Liver (tissue), 9 donors: ENCODE results near the gene HEATR5A. TPM values are rescaled to one million over a fixed set of nuclear protein-coding genes. Genes with fewer than 3 reads are reported as not detected.

ENCODE experiments used
- DNase-seq: peaks from one replicate; pipeline ENCODE4 v3.0.0-alpha.2; 2017; ENCODE audit warnings: low spot score
- H3K27ac ChIP-seq, 2 donors: one replicate each; pipeline ENCODE4 v1.7.0; 2013; ENCODE audit warnings: inconsistent platforms in 2 of 2, low read length in 2 of 2, control low read depth in 1 of 2, low read depth in 1 of 2, mild to moderate bottlenecking in 1 of 2
- H3K27me3 ChIP-seq, 4 donors: one replicate each; pipeline versions ENCODE4 v1.6.1 to v1.7.0; 2013; ENCODE audit warnings: low read length in 3 of 4, inconsistent platforms in 1 of 4, mild to moderate bottlenecking in 1 of 4, moderate library complexity in 1 of 4; ENCODE audit not compliant: control insufficient read depth in 4 of 4, insufficient read depth in 4 of 4
- H3K36me3 ChIP-seq, 4 donors: one replicate each; pipeline versions ENCODE4 v1.6.1 to v1.7.0; 2013; ENCODE audit warnings: low read length in 3 of 4, mild to moderate bottlenecking in 3 of 4, low read depth in 1 of 4, moderate library complexity in 1 of 4; ENCODE audit not compliant: control insufficient read depth in 4 of 4, insufficient read depth in 3 of 4
- H3K4me1 ChIP-seq, 4 donors: one replicate each; pipeline versions ENCODE4 v1.6.1 to v1.7.0; 2013; ENCODE audit warnings: low read length in 3 of 4, mild to moderate bottlenecking in 3 of 4, moderate library complexity in 1 of 4; ENCODE audit not compliant: control insufficient read depth in 4 of 4, insufficient read depth in 4 of 4
- H3K4me3 ChIP-seq, 3 donors: one replicate each; pipeline versions ENCODE4 v1.6.1 to v1.7.0; 2013; ENCODE audit warnings: low read length in 3 of 3, control low read depth in 1 of 3, low read depth in 1 of 3, mild to moderate bottlenecking in 1 of 3
- H3K9ac ChIP-seq, 2 donors: one replicate each; pipeline ENCODE4 v1.7.0; 2013; ENCODE audit warnings: low read length in 2 of 2, mild to moderate bottlenecking in 2 of 2, moderate library complexity in 2 of 2, control low read depth in 1 of 2, low read depth in 1 of 2
- H3K9me3 ChIP-seq, 4 donors: one replicate each; pipeline versions ENCODE4 v1.6.1 to v1.7.0; 2013; ENCODE audit warnings: low read length in 3 of 4; ENCODE audit not compliant: control insufficient read depth in 4 of 4
- EGR1 ChIP-seq, 2 donors: IDR thresholded peaks; 2 replicates each; pipeline ENCODE4 v1.6.1; 2016 to 2018; ENCODE audit warnings: antibody characterized with exemption in 2 of 2, low read depth in 2 of 2
- FOXA1 ChIP-seq: IDR thresholded peaks from 2 replicates; pipeline ENCODE4 v1.6.1; 2016; ENCODE audit warnings: antibody characterized with exemption
- HNF4A ChIP-seq, 2 donors: conservative IDR thresholded peaks; 2 replicates each; pipeline ENCODE4 v1.6.1; 2016; ENCODE audit warnings: antibody characterized with exemption in 2 of 2, mild to moderate bottlenecking in 2 of 2
- HNF4G ChIP-seq: IDR thresholded peaks from 2 replicates; pipeline ENCODE4 v1.6.1; 2016; ENCODE audit warnings: antibody characterized with exemption
- RAD21 ChIP-seq, 2 donors: IDR thresholded peaks; 2 replicates each; pipeline ENCODE4 v1.6.1; 2016; ENCODE audit warnings: antibody characterized with exemption in 2 of 2, mild to moderate bottlenecking in 2 of 2
- RXRA ChIP-seq, 2 donors: IDR thresholded peaks; 2 replicates each; pipeline ENCODE4 v1.6.1; 2017 to 2018; ENCODE audit warnings: antibody characterized with exemption in 2 of 2, mild to moderate bottlenecking in 1 of 2
- SP1 ChIP-seq: IDR thresholded peaks from 2 replicates; pipeline ENCODE4 v1.6.1; 2018; ENCODE audit warnings: antibody characterized with exemption, mild to moderate bottlenecking
- WGBS: extraction: QIAGEN DNeasy Blood & Tissue Kit; methylation state at CpG from one replicate; pipeline ENCODE4 v1.1.7; 2013; 5-methylcytosine and 5-hydroxymethylcytosine counted together
- polyA plus RNA-seq, 2 donors: library from polyadenylated mRNA; stranded (reverse) in 1 of 2; unstranded in 1 of 2; fragments of 200-250 nt in 1 of 2; fragments of >200 nt in 1 of 2; fragmentation: Nextera tagmentation in 1 of 2; extraction: Ambion mirVana in 1 of 2; gene quantifications; one replicate each; pipeline versions ENCODE4 v1.2.1 to v1.2.3, GENCODE V29; 2013 to 2015
- total RNA-seq, 2 donors: library from RNA; depleted of rRNA; stranded (reverse); fragments of >200 nt; gene quantifications; one replicate each; pipeline ENCODE4 v1.2.3, GENCODE V29; 2014
- TF ChIP-seq, protein P1 (sequence below): IDR thresholded peaks from 2 replicates; pipeline ENCODE4 v1.6.1; 2016; ENCODE audit warnings: antibody characterized with exemption, mild to moderate bottlenecking
- TF ChIP-seq, protein P2 (sequence below): IDR thresholded peaks from 2 replicates; pipeline ENCODE4 v1.6.1; 2016; ENCODE audit warnings: antibody characterized with exemption
- TF ChIP-seq, protein P3 (sequence below): fragments of 150-350 bp; IDR thresholded peaks from 2 replicates; pipeline ENCODE4 v1.5.1; 2017; ENCODE audit warnings: improper control_type of control experiment, low read depth, low read length; ENCODE audit not compliant: missing input control
- TF ChIP-seq, protein P4 (sequence below): IDR thresholded peaks from 2 replicates; pipeline ENCODE4 v1.6.1; 2016; ENCODE audit warnings: antibody characterized with exemption
- TF ChIP-seq, protein P5 (sequence below): IDR thresholded peaks from 2 replicates; pipeline ENCODE4 v1.6.1; 2016; ENCODE audit warnings: antibody characterized with exemption
- donor health status: healthy.
- donor health status: healthy.
- donor health status: healthy.
- donor health status: healthy.
- donor health status: healthy.

The HEATR5A gene
- total and polyA plus RNA-seq, 4 donors: 7.3 to 22.8 (median 10.1) TPM

DNA sequence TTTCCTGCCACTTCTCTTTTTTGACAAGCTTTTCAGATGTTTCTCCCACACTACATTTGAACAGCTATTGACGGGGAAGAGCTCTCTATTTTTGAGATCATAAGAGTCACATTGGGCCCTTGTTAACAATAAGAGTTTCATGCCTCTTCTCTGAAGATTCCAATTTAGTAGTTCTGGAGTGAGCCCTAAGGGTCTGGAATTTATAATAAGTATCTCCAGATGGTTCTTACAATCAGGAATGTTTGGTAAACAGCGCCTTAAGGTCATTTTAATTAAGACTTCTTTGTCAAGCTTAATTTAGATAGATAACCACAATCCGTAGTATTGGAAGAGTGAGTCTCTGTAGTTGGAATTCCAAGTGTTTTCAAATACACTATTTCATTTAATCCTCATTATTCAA lies 152.1 kb downstream of the HEATR5A start (continued):
- TF ChIP-seq, protein P1, sequence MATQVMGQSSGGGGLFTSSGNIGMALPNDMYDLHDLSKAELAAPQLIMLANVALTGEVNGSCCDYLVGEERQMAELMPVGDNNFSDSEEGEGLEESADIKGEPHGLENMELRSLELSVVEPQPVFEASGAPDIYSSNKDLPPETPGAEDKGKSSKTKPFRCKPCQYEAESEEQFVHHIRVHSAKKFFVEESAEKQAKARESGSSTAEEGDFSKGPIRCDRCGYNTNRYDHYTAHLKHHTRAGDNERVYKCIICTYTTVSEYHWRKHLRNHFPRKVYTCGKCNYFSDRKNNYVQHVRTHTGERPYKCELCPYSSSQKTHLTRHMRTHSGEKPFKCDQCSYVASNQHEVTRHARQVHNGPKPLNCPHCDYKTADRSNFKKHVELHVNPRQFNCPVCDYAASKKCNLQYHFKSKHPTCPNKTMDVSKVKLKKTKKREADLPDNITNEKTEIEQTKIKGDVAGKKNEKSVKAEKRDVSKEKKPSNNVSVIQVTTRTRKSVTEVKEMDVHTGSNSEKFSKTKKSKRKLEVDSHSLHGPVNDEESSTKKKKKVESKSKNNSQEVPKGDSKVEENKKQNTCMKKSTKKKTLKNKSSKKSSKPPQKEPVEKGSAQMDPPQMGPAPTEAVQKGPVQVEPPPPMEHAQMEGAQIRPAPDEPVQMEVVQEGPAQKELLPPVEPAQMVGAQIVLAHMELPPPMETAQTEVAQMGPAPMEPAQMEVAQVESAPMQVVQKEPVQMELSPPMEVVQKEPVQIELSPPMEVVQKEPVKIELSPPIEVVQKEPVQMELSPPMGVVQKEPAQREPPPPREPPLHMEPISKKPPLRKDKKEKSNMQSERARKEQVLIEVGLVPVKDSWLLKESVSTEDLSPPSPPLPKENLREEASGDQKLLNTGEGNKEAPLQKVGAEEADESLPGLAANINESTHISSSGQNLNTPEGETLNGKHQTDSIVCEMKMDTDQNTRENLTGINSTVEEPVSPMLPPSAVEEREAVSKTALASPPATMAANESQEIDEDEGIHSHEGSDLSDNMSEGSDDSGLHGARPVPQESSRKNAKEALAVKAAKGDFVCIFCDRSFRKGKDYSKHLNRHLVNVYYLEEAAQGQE: no peak
- TF ChIP-seq, protein P2, sequence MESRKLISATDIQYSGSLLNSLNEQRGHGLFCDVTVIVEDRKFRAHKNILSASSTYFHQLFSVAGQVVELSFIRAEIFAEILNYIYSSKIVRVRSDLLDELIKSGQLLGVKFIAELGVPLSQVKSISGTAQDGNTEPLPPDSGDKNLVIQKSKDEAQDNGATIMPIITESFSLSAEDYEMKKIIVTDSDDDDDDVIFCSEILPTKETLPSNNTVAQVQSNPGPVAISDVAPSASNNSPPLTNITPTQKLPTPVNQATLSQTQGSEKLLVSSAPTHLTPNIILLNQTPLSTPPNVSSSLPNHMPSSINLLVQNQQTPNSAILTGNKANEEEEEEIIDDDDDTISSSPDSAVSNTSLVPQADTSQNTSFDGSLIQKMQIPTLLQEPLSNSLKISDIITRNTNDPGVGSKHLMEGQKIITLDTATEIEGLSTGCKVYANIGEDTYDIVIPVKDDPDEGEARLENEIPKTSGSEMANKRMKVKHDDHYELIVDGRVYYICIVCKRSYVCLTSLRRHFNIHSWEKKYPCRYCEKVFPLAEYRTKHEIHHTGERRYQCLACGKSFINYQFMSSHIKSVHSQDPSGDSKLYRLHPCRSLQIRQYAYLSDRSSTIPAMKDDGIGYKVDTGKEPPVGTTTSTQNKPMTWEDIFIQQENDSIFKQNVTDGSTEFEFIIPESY: no peak
- TF ChIP-seq EGR1 (IDR thresholded peaks at IDR 0.05; ENCODE audit: low read depth in 2 of 2): no peak
- TF ChIP-seq, protein P3, sequence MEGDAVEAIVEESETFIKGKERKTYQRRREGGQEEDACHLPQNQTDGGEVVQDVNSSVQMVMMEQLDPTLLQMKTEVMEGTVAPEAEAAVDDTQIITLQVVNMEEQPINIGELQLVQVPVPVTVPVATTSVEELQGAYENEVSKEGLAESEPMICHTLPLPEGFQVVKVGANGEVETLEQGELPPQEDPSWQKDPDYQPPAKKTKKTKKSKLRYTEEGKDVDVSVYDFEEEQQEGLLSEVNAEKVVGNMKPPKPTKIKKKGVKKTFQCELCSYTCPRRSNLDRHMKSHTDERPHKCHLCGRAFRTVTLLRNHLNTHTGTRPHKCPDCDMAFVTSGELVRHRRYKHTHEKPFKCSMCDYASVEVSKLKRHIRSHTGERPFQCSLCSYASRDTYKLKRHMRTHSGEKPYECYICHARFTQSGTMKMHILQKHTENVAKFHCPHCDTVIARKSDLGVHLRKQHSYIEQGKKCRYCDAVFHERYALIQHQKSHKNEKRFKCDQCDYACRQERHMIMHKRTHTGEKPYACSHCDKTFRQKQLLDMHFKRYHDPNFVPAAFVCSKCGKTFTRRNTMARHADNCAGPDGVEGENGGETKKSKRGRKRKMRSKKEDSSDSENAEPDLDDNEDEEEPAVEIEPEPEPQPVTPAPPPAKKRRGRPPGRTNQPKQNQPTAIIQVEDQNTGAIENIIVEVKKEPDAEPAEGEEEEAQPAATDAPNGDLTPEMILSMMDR: no peak

DNA sequence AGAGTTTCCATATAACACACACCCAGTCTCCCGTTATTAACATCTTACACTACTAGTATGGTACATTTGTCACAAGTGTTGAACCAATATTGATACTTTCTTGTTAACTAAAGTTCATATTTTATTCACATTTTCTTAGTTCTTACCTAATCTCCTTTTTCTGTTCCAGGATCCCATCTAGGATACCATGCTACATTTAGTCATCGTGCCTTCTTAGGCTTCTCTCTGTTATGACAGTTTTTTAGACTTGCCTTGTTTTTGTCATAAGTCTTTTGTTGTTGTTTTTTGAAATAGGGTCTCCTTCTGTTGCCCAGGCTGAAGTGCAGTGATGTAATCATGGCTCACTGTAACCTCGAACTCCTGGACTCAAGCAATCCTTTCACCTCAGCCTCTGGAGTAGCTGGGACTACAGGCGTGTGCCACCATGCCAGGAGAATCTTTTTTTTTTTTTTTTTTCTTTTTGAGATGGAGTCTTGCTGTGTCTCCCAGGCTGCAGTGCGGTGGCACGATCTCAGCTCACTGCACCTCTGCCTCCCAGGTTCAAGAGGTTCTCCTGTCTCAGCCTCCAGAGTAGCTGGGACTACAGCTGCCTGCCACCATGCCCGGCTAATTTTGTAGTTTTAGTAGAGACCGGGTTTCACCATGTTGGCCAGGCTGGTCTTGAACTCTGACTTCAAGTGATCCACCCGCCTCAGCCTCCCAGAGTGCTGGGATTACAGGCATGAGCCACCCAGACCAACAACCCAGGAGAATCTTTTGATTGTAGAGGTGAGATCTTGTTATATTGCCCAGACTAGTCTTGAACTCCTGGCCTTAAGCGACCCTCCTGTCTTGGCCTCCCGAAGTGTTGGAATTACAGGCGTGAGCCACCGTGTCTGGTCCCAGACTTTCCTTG lies 153.7 kb downstream of the HEATR5A start:
- Histone ChIP-seq H3K36me3 (no peaks in the 10 kb centered on the region), H3K9me3 (peaks cover 2 to 10% (median 4%) of the 10 kb centered on the region in 4 donors), H3K27me3 (no peaks in the 10 kb centered on the region), H3K27ac (peak overlapping the region in 1 of 2 donors; percentile 86), H3K4me1 (peaks cover 10 to 34% (median 29%) of the 10 kb centered on the region in 4 donors), H3K4me3 (no peak overlapping the region), H3K9ac (no peak overlapping the region)
- TF ChIP-seq, protein P1: no peak
- TF ChIP-seq, protein P4, sequence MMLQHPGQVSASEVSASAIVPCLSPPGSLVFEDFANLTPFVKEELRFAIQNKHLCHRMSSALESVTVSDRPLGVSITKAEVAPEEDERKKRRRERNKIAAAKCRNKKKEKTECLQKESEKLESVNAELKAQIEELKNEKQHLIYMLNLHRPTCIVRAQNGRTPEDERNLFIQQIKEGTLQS: no peak
- TF ChIP-seq, protein P5, sequence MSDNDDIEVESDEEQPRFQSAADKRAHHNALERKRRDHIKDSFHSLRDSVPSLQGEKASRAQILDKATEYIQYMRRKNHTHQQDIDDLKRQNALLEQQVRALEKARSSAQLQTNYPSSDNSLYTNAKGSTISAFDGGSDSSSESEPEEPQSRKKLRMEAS: no peak
- no peak for TF ChIP-seq RXRA (IDR thresholded peaks at IDR 0.05)
- no peak for TF ChIP-seq FOXA1
- TF ChIP-seq HNF4A (conservative IDR thresholded peaks at IDR 0.05): no peak
- no peak for TF ChIP-seq SP1
- no peak for TF ChIP-seq HNF4G
- no peak for TF ChIP-seq RAD21 (IDR thresholded peaks at IDR 0.05)
- no peak for DNase-seq
- WGBS: 86% methylated on average over 13 of the region's 13 CpGs
